Stimulated activated CD4-positive, alpha-beta T cell treated with anti-CD3 and anti-CD28 coated beads, Interleukin-4, amount 100 ng/mL, for 48 hours (primary cell): ENCODE measurements around the gene DEFB115.
"Not testable (repeated sequence)": the region's sequence is repeated elsewhere in the genome, so short reads cannot be mapped to it uniquely, and the experiment has no call there.

ENCODE experiments used
- DNase-seq, 2 donors: peaks; one replicate each; pipeline ENCODE4 v3.0.0-alpha.2; 2020; ENCODE audit warnings: low read depth in 2 of 2

Gene DEFB115

GRCh38 chr20:31257364-31257763, at the start of gene DEFB115:
Gene DEFB115 (plus strand): TSS chr20:31257664. CDS start chr20:31257664, 0 bp downstream.
- DNase-seq, result no peak

- no peak for DNase-seq
These were observed 20.5 kb upstream of the DEFB115 start for GRCh38 chr20:31236953-31237352.

GRCh38 chr20:31237763-31238162, 19.7 kb upstream of the DEFB115 start:
- DNase-seq, result no peak

DNA sequence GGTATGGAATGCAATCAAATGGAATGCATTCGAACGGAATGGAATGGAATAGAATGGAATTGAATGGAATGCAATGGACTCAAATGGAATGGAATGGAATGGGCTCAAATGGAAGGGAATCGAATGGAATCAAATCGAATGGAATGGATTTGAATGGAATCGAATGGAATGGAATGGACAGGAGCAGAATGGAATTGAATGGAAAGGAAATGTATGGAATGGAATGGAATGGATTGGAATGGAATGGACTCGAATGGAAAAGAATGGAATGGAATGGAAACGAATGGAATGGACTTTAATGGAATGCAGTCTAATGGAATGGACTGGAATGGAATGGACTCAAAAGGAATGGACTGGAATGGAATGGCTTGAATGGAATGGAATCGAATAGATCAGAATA, 18.3 kb upstream of the DEFB115 start:
- DNase-seq, result no peak

DNA sequence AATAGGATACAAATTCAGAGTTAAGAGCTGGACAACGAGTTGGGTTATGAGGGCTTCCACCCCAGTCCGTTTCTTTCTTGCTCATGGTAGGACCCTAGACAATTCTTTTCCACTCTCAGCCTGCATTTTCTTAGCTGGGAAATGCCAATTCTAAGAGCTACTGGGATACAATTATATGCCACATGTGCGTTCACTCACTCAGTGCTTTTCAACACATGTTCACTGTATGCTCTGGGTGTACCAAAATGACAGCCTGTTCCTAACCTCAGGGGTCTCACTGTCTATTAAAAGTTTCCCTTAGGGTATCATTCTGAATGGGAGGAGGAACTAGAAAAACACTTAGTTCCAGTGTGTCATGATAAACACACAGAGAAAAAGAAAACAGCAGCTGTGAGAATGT, 505 bp upstream of the DEFB115 start:
- no peak for DNase-seq

GRCh38 chr20:31260326-31260932, 3.0 kb downstream of the DEFB115 start:
- DNase-seq, result no peak

- DNase-seq, result no peak
These were observed 17.0 kb downstream of the DEFB115 start for GRCh38 chr20:31274441-31274840.

DNA sequence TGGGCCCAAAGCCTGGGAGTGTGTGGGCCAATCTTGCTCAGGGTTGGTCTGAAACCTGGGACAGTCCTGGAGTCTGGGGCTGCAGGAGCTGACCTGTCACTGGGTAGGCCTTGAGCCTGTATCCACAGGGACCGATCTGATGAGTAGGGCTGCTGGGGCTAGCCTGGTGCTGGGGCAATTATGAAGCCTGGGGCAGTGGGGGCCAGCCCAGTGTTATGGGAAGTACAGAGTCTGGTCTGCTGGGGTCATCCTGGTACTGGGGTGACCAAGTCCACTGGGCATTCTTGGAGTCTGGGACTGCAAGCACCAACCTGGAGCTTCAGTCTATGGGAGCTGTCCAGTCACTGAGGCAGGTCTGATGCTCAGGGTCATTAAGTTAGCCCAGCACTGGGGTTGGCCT, 20.7 kb downstream of the DEFB115 start:
- no peak for DNase-seq

GRCh38 chr20:31284964-31285363, 27.5 kb downstream of the DEFB115 start:
- not testable (repeated sequence) for DNase-seq

- no peak for DNase-seq
These were observed 51.2 kb downstream of the DEFB115 start, which contains the start of gene DEFB116 for GRCh38 chr20:31308535-31309162. Gene DEFB116 (minus strand): TSS chr20:31308585. CDS start chr20:31308585, 0 bp downstream.
